HL-60 (cell line): ENCODE measurements around the gene ZNF224.

ENCODE experiments used
- DNase-seq, 2 experiments: peaks; one replicate each; pipeline ENCODE4 v3.0.0-alpha.2; 2010 to 2020; ENCODE audit warnings: low read depth in 1 of 2, low spot score in 1 of 2
- H3K27ac ChIP-seq: fragments of 250-450 bp; sonication (Bioruptor Pico); replicated peaks from 2 replicates; pipeline ENCODE4 v1.5.1; 2020; ENCODE audit warnings: mild to moderate bottlenecking, moderate library complexity
- H3K27me3 ChIP-seq: fragments of 250-450 bp; sonication (Bioruptor Pico); 2 replicates; pipeline ENCODE4 v1.5.1; 2021; ENCODE audit warnings: mild to moderate bottlenecking, moderate library complexity; ENCODE audit not compliant: insufficient read depth, poor library complexity, severe bottlenecking
- H3K4me3 ChIP-seq: replicated peaks from 2 replicates; pipeline ENCODE4 v1.5.1; 2011; ENCODE audit warnings: mild to moderate bottlenecking, control low read depth, low read length; ENCODE audit not compliant: insufficient read depth
- GABPA ChIP-seq: IDR thresholded peaks from 2 replicates; pipeline ENCODE4 v1.6.1; 2012; ENCODE audit warnings: low read depth
- POLR2AphosphoS5 ChIP-seq: IDR thresholded peaks from 2 replicates; pipeline ENCODE4 v1.6.1; 2012; ENCODE audit warnings: low read depth
- REST ChIP-seq: IDR thresholded peaks from 2 replicates; pipeline ENCODE4 v1.6.1; 2012; ENCODE audit warnings: low read depth; ENCODE audit not compliant: insufficient replicate concordance
- SPI1 ChIP-seq: IDR thresholded peaks from 2 replicates; pipeline ENCODE4 v1.6.1; 2012; ENCODE audit warnings: low read depth, mild to moderate bottlenecking, borderline replicate concordance
- TF ChIP-seq, protein P1 (sequence below): IDR thresholded peaks from one replicate; pipeline ENCODE4 v1.5.1; 2011; ENCODE audit warnings: low read length, control low read depth, inconsistent platforms; ENCODE audit not compliant: insufficient read depth

Gene ZNF224

GRCh38 chr19:44055870-44056269, 38.3 kb upstream of the ZNF224 start:
- TF ChIP-seq REST: no peak
- TF ChIP-seq, protein P1, sequence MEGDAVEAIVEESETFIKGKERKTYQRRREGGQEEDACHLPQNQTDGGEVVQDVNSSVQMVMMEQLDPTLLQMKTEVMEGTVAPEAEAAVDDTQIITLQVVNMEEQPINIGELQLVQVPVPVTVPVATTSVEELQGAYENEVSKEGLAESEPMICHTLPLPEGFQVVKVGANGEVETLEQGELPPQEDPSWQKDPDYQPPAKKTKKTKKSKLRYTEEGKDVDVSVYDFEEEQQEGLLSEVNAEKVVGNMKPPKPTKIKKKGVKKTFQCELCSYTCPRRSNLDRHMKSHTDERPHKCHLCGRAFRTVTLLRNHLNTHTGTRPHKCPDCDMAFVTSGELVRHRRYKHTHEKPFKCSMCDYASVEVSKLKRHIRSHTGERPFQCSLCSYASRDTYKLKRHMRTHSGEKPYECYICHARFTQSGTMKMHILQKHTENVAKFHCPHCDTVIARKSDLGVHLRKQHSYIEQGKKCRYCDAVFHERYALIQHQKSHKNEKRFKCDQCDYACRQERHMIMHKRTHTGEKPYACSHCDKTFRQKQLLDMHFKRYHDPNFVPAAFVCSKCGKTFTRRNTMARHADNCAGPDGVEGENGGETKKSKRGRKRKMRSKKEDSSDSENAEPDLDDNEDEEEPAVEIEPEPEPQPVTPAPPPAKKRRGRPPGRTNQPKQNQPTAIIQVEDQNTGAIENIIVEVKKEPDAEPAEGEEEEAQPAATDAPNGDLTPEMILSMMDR: no peak
- TF ChIP-seq POLR2AphosphoS5: no peak
- TF ChIP-seq GABPA: no peak
- TF ChIP-seq SPI1: no peak
- no peak for DNase-seq
- Histone ChIP-seq H3K27ac (no peak overlapping the region), H3K4me3 (no peak overlapping the region), H3K27me3 (no peaks in the 10 kb centered on the region)

- H3K27me3 ChIP-seq: no peaks in the 10 kb centered on the region
- no peak overlapping the region for H3K4me3 ChIP-seq
- no peak for DNase-seq
- TF ChIP-seq, protein P1: no peak
- TF ChIP-seq REST (no peak), GABPA (no peak), POLR2AphosphoS5 (no peak), SPI1 (no peak)
- no peak overlapping the region for H3K27ac ChIP-seq
Measured at GRCh38 chr19:44059229-44059628, 34.9 kb upstream of the ZNF224 start.

GRCh38 chr19:44061038-44061437, 33.1 kb upstream of the ZNF224 start:
- Histone ChIP-seq H3K27ac (no peak overlapping the region), H3K27me3 (no peaks in the 10 kb centered on the region), H3K4me3 (no peak overlapping the region)
- no peak for DNase-seq
- no peak for TF ChIP-seq REST
- TF ChIP-seq SPI1: no peak
- no peak for TF ChIP-seq GABPA
- TF ChIP-seq, protein P1: no peak
- TF ChIP-seq POLR2AphosphoS5: no peak
